ENCODE measurements around the gene IGLL5. TPM values are rescaled to one million over a fixed set of nuclear protein-coding genes. Genes with fewer than 3 reads are reported as not detected.

IGLL5 gene
- total and polyA plus RNA-seq, 2 donors (not counting 1 experiment from before 2014, with no cell fraction given): not detected

- Histone ChIP-seq H4K20me1 (ENCODE audit: control insufficient read depth, extremely low read depth, insufficient read depth, low read length) (no peaks in the 10 kb centered on the region), H3K9me3 (ENCODE audit: control insufficient read depth, insufficient read depth, low read depth, low read length) (no peaks in the 10 kb centered on the region), H3K79me2 (ENCODE audit: control insufficient read depth, insufficient read depth, low read length) (no peaks in the 10 kb centered on the region), H3K27me3 (ENCODE audit: control insufficient read depth, insufficient read depth, low read length) (no peaks in the 10 kb centered on the region), H3K4me1 (ENCODE audit: control insufficient read depth, extremely low read depth, insufficient read depth, low read length) (no peaks in the 10 kb centered on the region), H3K9ac (ENCODE audit: insufficient read depth, low read length) (no peak overlapping the region), H2AFZ (ENCODE audit: low read length) (no peak overlapping the region), H3K27ac (ENCODE audit: insufficient read depth, low read length) (no peak overlapping the region), H3K4me3 (replicated peaks in 1 of 4; ENCODE audit: control extremely low read depth in 1 of 4, insufficient read depth in 1 of 4, low read depth in 3 of 4, low read length in 4 of 4) (no peak overlapping the region), H3K36me3 (ENCODE audit: control insufficient read depth, insufficient read depth, low read length) (no peaks in the 10 kb centered on the region), H3K4me2 (ENCODE audit: extremely low read depth, insufficient read depth, low read length) (no peak overlapping the region)
- TF ChIP-seq EZH2 (IDR thresholded peaks at IDR 0.05; ENCODE audit: low read length, missing control alignments) (no peak), CTCF (conservative IDR thresholded peaks at IDR 0.05 in 1 of 2, IDR thresholded peaks at IDR 0.05 in 1 of 2; ENCODE audit: low read depth in 1 of 2, low read length in 2 of 2) (no peak)
- DNase-seq (ENCODE audit: low read depth in 2 of 2): no peak
Measured at GRCh38 chr22:22908941-22909604, 21.5 kb downstream of the IGLL5 start.

GRCh38 chr22:22909605-22910271, 22.1 kb downstream of the IGLL5 start:
- no peak overlapping the region for H3K4me3 ChIP-seq (replicated peaks in 1 of 4; ENCODE audit: control extremely low read depth in 1 of 4, insufficient read depth in 1 of 4, low read depth in 3 of 4, low read length in 4 of 4)
- DNase-seq (ENCODE audit: low read depth in 2 of 2): no peak

More at GRCh38 chr22:22909605-22910271, 22.1 kb downstream of the IGLL5 start:
- no peaks in the 10 kb centered on the region for H4K20me1 ChIP-seq (ENCODE audit: control insufficient read depth, extremely low read depth, insufficient read depth, low read length)
- H3K9ac ChIP-seq (ENCODE audit: insufficient read depth, low read length): no peak overlapping the region
- no peaks in the 10 kb centered on the region for H3K27me3 ChIP-seq (ENCODE audit: control insufficient read depth, insufficient read depth, low read length)
- no peaks in the 10 kb centered on the region for H3K4me1 ChIP-seq (ENCODE audit: control insufficient read depth, extremely low read depth, insufficient read depth, low read length)
- H3K9me3 ChIP-seq (ENCODE audit: control insufficient read depth, insufficient read depth, low read depth, low read length): no peaks in the 10 kb centered on the region
- H3K79me2 ChIP-seq (ENCODE audit: control insufficient read depth, insufficient read depth, low read length): no peaks in the 10 kb centered on the region
- TF ChIP-seq CTCF (conservative IDR thresholded peaks at IDR 0.05 in 1 of 2, IDR thresholded peaks at IDR 0.05 in 1 of 2; ENCODE audit: low read depth in 1 of 2, low read length in 2 of 2) (no peak), EZH2 (IDR thresholded peaks at IDR 0.05; ENCODE audit: low read length, missing control alignments) (no peak)
- H2AFZ ChIP-seq (ENCODE audit: low read length): no peak overlapping the region
- H3K27ac ChIP-seq (ENCODE audit: insufficient read depth, low read length): no peak overlapping the region
- H3K4me2 ChIP-seq (ENCODE audit: extremely low read depth, insufficient read depth, low read length): no peak overlapping the region
- no peaks in the 10 kb centered on the region for H3K36me3 ChIP-seq (ENCODE audit: control insufficient read depth, insufficient read depth, low read length)

Measured in fibroblast of lung (primary cell).